Raji (cell line): ENCODE data around the gene ERF.

Experiments
- POLR2A ChIP-seq: IDR thresholded peaks from 2 replicates; pipeline ENCODE4 v1.6.1; 2011; ENCODE audit warnings: low read depth, low read length, control low read depth; ENCODE audit not compliant: insufficient read depth

ERF gene

GRCh38 chr19:42253245-42254088 lies 1.5 kb downstream of the ERF start:
- TF ChIP-seq POLR2A: peak; percentile 40; the same call in 1 of the 2 replicates

DNA sequence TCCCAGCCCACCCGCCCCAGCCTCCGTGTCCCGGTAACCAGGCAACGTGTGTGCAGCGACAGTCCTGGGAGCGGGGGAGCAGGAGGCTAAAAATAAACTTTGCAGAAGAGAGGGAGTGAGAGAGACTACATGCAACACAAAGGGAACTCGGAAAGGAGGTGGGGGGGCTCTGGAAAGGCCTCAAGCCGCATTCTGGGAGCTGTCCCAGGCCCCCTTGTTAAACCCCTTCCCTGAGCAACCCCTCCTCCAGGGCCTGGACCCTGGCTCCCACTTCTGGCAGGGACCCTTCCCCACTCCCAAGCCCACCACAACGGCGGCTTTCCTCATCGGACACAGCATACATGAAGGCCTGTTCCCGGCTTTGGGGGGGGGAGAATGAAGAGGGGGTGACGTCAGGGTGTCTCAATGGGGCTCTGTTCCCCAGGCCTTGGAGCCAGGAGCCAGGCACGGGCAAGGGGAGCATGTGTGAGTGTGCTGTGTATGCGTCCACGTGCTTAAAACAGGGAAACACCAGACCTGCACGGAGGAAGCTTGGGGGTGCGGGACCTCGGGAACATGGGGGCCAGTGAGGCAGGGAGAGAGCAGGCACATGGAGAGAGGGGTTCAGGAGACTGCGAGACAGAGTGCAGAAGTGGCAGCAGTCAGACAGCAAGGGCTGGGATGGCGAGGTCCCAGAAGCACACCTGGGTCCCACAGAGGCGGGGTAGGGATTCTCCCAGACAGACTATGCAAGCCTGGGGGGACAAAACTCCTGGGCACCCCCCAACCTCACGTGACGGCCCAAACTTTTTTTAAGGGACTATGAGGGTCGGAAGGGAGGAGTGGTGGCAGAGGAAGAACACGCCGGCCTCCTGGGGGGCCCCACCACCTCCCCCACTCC lies 2.3 kb downstream of the ERF start:
- no peak for TF ChIP-seq POLR2A

DNA sequence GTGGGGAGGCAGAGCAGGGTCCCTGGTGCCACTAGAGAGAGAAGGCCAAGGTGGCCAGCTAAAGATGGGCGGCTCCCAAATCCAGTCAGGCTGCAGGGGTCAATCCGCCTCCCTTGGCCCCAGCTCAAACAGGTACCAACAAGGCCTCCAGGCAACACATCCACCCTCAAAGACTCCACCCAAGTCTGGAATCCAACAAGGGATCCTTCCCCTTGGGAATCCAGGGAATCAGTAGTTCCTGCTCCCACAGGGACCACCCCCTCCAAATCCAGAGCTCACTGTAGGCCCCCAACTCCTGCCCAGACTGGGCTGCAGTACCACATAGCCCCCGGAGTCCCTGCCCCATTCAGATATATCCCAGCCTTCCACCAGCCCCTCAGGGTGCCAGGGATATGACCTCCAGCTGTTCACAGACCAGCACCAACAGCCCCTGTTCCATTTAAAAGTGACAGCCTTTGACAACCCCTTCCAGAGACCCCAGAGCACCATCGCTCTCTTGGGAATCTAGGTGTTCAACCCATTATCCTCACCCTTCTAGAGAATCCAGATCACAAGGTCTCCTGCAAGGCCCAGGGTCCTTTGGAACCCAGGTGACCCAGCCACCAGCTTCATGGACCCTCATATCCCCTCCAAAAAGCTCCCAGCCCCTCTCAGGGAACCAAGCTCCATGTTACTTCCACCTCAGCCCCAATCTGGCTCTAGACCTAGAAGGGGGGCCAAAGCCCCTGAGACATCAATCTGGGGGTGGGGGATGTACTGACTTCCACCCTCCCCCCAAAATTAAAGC lies 3.2 kb downstream of the ERF start:
- TF ChIP-seq POLR2A: no peak

GRCh38 chr19:42250666-42251531 lies 4.0 kb downstream of the ERF start:
- no peak for TF ChIP-seq POLR2A

GRCh38 chr19:42250183-42250665 lies 4.7 kb downstream of the ERF start:
- no peak for TF ChIP-seq POLR2A

GRCh38 chr19:42249769-42250168 lies 5.2 kb downstream of the ERF start:
- no peak for TF ChIP-seq POLR2A

- no peak for TF ChIP-seq POLR2A
These were observed 5.7 kb downstream of the ERF start for GRCh38 chr19:42249149-42249750.

DNA sequence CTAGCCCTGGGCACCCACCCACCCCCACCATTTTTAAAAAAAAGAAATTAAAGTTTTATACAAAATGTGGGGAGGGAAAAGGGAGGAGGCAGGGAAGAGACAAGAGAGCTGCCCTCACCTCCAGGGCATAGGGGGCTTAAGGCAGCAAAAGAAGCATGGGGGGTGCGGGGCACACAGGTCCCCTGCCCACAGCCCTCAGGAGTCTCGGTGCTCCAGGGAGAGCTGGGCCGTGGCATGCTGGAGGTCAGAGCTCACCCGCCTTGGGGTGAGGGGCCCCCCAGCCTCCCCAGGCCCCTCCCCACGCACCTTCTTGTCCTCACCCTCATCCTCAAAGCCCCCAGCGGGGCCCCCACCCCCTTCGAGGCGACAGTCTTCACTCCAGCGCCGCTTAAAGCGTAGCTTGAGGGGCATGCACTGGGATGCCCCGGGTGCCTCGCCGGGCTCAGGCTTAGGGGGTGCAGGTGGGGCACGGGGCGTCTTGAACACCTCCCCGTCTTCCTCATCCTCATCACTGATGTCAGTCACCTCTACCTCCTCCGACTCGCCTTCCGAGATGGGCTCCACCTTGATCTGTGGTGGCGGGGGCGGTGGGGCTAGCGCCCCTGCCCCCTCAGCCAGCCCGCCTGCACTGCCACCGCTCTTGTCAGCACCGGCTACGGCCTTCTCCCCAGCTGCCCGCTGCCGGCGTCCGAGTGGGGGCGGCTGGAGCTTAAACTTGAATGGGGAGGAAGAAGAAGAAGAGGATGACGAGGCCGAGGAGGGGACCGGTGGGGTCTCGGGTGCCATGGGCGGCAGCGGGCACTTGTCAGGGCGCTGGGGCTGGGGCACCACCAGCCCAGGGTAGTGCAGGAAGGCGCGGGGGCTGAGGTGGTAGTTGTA lies 6.4 kb downstream of the ERF start:
- no peak for TF ChIP-seq POLR2A

DNA sequence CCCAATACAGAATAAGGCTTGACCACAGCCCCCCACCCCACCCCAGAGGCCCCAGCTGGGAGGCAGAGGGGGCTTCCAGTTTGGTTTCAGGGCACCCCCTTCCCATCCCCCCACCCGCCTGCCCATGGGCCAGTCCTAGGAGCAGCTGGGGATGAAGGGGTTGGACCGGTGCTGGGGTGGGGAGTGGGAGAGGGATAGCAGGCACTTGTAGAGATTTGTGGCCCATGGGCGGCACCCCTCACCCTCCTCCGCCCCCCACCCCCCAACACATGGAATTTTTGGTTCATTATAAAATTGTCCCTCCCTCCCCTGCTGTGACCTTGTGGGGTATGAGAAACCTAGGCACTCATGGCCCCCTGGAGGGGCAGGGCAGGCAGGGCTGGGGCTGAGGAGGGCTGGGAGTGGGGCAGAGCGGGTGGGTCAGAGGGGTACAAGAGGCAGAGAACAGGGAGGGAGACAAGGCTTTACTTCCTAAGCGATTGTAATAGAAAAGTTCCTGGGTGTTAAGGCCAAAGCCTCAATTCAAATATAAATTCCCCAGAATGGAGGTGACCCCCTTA lies 7.2 kb downstream of the ERF start:
- no peak for TF ChIP-seq POLR2A

GRCh38 chr19:42246922-42247639 lies 7.8 kb downstream of the ERF start:
- TF ChIP-seq POLR2A: no peak

- no peak; the same call in 1 of the 2 replicates for TF ChIP-seq POLR2A
These were observed 8.6 kb downstream of the ERF start for GRCh38 chr19:42246143-42246921.

GRCh38 chr19:42245231-42245630 lies 9.7 kb downstream of the ERF start:
- no peak for TF ChIP-seq POLR2A
